Kidney tubule cell (primary cell): ENCODE results near the gene SUCLG2.

Source experiments
- DNase-seq: peaks from one replicate; pipeline ENCODE4 v3.0.0-alpha.2; 2018; ENCODE audit warnings: low spot score

Gene SUCLG2

GRCh38 chr3:67509471-67510075 is 144.8 kb downstream of the SUCLG2 start:
- DNase-seq: peak; percentile 49

- no peak for DNase-seq
These were observed 146.8 kb downstream of the SUCLG2 start for GRCh38 chr3:67507584-67507983.

DNA sequence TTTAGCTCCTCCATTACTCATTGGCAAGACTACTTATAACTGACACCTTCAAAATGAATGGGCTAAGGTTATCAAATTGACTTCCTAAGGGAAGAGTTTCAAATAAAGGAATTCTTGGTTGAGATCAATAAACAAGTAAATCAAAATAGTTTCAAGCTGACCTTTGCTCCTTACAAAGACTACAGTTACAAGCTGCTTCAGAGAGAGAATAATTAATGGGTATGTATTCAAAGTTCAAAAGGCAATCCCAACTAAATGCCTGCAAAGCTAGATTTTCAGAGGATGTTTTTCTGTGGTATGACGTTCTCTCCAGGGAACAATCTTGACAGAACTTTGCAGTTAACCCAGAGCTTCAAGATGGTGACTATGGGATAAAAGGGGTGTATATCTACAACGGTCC is 153.7 kb downstream of the SUCLG2 start:
- no peak for DNase-seq

GRCh38 chr3:67497746-67498145 is 156.7 kb downstream of the SUCLG2 start:
- DNase-seq: no peak

DNA sequence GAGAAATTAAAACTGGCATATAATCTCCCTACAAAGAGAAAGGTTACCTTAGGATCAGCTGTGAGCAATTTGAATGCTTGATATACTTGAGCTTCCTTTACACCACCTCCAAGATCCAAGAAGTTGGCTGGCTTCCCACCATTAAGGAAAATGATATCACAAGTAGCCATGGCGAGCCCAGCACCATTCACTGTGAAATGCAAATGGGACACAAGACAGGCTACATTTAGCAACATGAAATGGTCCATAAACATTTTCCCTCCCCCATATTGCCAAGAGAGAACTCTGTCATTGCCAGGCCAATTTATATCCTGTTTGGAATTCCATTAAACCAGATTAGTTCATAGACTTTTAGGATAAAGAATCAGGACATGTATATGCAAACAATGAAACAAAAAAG is 158.7 kb downstream of the SUCLG2 start:
- DNase-seq: peak; percentile 6

DNA sequence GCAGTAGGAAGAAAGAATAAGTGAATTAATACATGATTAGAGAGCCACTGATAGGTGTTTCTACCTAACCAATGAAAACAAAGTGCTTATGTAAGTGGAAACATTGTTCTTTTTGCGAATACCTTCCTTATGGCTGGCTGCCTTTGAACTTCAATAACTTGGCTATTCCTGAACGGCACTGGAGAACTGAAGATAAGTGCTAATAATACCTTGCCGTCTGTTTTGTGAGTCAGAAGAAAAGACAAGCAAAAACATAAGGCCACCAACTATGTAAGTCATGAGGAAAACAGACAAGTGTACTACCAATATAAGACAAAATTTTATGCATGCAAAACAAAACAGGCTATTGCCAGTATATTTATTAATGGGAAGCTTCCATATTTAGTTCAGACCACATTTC is 160.6 kb downstream of the SUCLG2 start:
- DNase-seq: no peak

DNA sequence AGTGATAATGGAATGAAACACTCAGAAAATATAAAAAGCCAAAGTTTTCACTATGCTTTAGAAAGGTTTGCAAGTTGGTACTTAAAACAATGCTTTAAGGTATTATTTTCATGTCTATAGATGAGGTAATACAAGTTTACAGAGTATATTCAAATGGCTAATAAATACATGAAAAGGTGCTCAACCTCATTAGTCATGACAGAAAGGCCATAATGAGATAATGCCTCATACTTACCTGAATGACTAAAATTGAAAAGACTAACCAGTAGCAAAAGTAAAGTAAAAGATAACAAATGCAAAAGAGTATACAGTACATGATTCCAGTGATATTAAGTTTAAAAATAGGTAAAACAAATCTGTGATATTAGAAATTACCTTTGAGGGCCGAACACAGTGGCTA is 163.8 kb downstream of the SUCLG2 start:
- DNase-seq: no peak

GRCh38 chr3:67489816-67490215 is 164.6 kb downstream of the SUCLG2 start:
- peak; percentile 16 for DNase-seq

GRCh38 chr3:67487564-67488114 is 166.8 kb downstream of the SUCLG2 start:
- DNase-seq: no peak

DNA sequence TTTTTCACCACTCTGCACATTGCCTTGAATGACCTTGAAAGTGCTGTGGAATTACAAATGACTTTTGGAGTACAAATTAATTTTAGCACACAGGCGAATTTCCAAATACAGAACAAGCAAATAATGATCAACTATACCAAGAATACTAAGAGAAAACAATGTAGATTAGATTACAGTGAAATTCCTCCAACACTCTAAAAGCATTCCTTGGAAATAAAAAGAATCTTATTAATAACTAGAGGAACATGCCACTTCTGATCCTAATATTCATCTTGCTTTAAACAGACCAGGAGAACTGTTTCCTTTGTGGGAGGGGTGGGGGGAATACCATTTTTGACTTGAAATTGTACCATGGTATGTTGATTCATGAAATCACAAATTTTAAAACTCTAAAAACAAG is 167.5 kb downstream of the SUCLG2 start:
- no peak for DNase-seq

GRCh38 chr3:67484085-67484484 is 170.3 kb downstream of the SUCLG2 start:
- DNase-seq: no peak

- DNase-seq: no peak
These were observed 173.3 kb downstream of the SUCLG2 start for GRCh38 chr3:67481126-67481525.

- no peak for DNase-seq
These were observed 176.0 kb downstream of the SUCLG2 start for GRCh38 chr3:67478423-67478822.

GRCh38 chr3:67474311-67474710 is 180.1 kb downstream of the SUCLG2 start:
- DNase-seq: no peak

- DNase-seq: no peak
These were observed 181.7 kb downstream of the SUCLG2 start for GRCh38 chr3:67472674-67473201.

GRCh38 chr3:67470207-67470606 is 184.2 kb downstream of the SUCLG2 start:
- DNase-seq: no peak

DNA sequence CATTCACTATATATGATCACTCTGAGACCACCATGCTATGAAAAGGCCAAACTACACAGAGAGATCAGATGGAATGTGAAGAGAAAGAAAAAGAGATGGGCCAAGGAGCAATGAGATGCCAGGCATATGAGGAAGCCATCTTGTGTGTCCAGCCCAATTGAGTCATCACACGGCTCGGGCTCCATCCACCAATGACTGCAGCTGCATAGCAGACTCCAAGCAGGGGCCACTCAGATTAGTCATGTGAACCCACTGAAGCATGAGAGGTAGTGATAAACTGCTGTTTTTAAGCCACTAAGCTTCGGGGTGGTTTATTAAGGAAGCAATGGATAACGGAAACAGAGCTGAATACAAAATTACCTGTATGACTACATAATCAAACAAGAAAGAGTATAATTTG is 185.9 kb downstream of the SUCLG2 start:
- DNase-seq: peak; percentile 86

DNA sequence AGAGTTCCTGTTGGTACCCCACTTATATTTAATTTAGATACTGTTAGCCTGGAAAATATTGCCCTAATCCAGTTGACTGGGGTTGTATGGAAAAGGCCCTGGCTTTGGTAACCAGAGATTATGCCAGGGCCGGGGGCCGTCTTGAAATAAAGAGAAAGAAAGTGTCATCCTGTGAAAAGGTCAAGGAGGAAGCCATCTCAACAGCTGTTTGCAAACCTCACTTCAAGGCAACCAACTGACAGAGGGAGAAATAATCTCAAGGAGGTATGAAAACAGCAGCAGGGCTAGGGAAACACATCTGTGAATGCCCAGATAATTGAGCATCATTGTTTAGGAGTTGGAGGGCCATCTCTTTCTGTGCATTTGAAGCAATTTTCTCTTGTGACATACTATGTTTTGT is 190.8 kb downstream of the SUCLG2 start:
- DNase-seq: no peak

GRCh38 chr3:67462187-67462586 is 192.2 kb downstream of the SUCLG2 start:
- DNase-seq: no peak

DNA sequence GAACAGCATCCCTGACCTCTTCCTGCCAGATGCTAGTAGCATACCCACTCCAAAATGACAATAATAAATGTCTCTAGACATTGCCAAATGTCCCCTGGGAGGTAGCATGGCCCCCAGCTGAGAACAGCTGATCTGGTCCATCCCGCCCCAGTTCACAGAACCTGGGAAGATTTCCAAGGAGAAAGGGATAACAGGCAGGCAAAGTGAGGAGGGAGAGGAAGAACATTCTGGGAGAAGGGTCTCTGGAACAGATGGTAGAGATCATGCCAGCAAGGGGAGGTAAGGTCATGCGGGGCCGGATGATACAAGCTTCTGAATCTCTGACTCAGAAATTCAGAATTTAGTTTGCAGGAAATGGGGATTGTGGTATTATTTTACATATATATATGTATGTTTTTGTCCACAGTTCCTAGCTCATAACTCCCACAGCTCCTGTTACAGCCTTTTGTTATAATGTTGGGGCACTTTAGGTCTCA is 192.7 kb downstream of the SUCLG2 start:
- no peak for DNase-seq

GRCh38 chr3:67460841-67461510 is 193.4 kb downstream of the SUCLG2 start:
- peak; percentile 21 for DNase-seq

DNA sequence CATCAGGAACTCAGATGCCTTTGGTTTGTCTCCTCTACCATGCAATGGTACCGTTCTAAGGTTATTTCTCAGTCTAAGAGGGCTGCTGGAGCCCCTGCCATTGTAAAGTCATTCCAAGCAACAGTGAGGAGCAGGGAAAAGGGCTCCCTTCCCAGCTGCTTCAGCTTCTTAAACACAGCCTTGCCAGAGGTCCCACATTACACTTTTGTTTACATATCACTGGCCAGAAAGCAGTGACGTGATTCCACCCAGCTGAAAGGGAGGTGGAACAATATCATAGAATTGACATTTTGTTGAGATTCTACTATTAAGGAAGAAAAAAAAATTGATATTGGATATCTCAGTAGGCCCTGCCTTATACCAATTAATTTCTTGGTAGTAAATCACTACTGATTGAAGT is 194.6 kb downstream of the SUCLG2 start:
- no peak for DNase-seq

GRCh38 chr3:67458896-67459530 is 195.4 kb downstream of the SUCLG2 start:
- DNase-seq: no peak
